ENCODE results near the gene ZNF764.
"Not testable (repeated sequence)": the region's sequence is repeated elsewhere in the genome, so short reads cannot be mapped to it uniquely, and the experiment has no call there.

The ZNF764 gene

GRCh38 chr16:30557957-30558788 is at the start of gene ZNF764:
ZNF764 (minus strand) TSS chr16:30558374; CDS start chr16:30558182, 192 bp downstream.
- Histone ChIP-seq H3K27ac (ENCODE audit: low read length) (peak within 1 kb of the TSS; percentile 72), H3K36me3 (ENCODE audit: control insufficient read depth in 1 of 2, insufficient read depth in 2 of 2, low read length in 2 of 2) (peaks cover 3 to 10% of the 10 kb centered on the region in 2 donors), H3K4me3 (ENCODE audit: low read depth in 1 of 2, low read length in 2 of 2) (peak within 1 kb of the TSS; percentile 66 to 85), H3K4me1 (ENCODE audit: control insufficient read depth in 1 of 2, insufficient read depth in 2 of 2, low read length in 2 of 2) (peaks cover 2 to 20% of the 10 kb centered on the region in 2 donors), H3K9me3 (ENCODE audit: control insufficient read depth in 1 of 2, low read length in 2 of 2) (no peaks in the 10 kb centered on the region), H3K27me3 (ENCODE audit: low read depth, low read length) (no peaks in the 10 kb centered on the region)

DNA sequence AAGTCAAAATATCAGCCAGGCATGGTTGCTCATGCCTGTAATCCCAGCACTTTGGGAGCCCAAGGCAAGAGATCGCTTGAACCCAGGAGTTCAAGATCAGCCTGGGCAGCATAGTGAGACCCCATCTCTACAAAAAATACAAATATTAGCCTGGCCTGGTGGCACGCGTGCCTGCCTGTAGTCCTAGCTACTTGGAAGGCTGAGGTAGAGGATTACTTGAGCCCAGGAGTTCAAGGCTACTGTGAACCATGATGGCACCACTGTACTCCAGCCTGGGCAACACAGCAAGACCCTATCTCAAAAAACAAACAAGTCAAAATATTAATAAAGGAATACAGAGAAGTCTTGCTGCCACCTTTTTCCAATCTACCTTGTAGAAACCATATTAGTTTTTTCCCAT is 47.8 kb upstream of the ZNF764 start:
- Histone ChIP-seq H3K27ac (ENCODE audit: low read length) (no peak overlapping the region), H3K36me3 (ENCODE audit: control insufficient read depth in 1 of 2, insufficient read depth in 2 of 2, low read length in 2 of 2) (peaks cover 11 to 32% of the 10 kb centered on the region in 2 donors), H3K27me3 (ENCODE audit: low read depth, low read length) (no peaks in the 10 kb centered on the region), H3K4me3 (ENCODE audit: low read depth in 1 of 2, low read length in 2 of 2) (no peak overlapping the region), H3K9me3 (ENCODE audit: control insufficient read depth in 1 of 2, low read length in 2 of 2) (no peaks in the 10 kb centered on the region), H3K4me1 (ENCODE audit: control insufficient read depth in 1 of 2, insufficient read depth in 2 of 2, low read length in 2 of 2) (peaks cover 19 to 43% of the 10 kb centered on the region in 2 donors)

DNA sequence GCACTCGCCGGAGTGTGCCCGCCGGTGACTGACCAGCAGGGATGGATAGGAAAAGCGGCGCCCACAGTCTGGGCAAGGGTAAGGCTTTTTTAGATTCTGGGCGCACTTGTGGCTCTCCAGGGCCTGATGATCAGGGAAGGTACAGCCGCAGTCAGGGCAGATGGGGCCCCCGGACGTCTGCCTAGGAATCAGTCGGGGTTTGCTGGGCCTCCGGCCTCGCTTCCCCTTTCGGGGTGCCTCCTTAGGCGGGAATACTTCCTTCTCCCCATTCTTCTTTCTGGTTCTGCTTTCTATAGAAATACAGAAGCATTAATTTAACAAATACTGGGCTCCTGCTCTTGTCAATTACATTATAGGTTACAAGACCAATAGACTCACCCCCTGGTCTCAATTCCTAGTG is 47.0 kb upstream of the ZNF764 start:
- peaks cover 19 to 40% of the 10 kb centered on the region in 2 donors for H3K4me1 ChIP-seq (ENCODE audit: control insufficient read depth in 1 of 2, insufficient read depth in 2 of 2, low read length in 2 of 2)
- no peaks in the 10 kb centered on the region for H3K9me3 ChIP-seq (ENCODE audit: control insufficient read depth in 1 of 2, low read length in 2 of 2)
- no peak overlapping the region for H3K27ac ChIP-seq (ENCODE audit: low read length)
- H3K4me3 ChIP-seq (ENCODE audit: low read depth in 1 of 2, low read length in 2 of 2) = no peak overlapping the region
- no peaks in the 10 kb centered on the region for H3K27me3 ChIP-seq (ENCODE audit: low read depth, low read length)
- H3K36me3 ChIP-seq (ENCODE audit: control insufficient read depth in 1 of 2, insufficient read depth in 2 of 2, low read length in 2 of 2) = peaks cover 11 to 32% of the 10 kb centered on the region in 2 donors

DNA sequence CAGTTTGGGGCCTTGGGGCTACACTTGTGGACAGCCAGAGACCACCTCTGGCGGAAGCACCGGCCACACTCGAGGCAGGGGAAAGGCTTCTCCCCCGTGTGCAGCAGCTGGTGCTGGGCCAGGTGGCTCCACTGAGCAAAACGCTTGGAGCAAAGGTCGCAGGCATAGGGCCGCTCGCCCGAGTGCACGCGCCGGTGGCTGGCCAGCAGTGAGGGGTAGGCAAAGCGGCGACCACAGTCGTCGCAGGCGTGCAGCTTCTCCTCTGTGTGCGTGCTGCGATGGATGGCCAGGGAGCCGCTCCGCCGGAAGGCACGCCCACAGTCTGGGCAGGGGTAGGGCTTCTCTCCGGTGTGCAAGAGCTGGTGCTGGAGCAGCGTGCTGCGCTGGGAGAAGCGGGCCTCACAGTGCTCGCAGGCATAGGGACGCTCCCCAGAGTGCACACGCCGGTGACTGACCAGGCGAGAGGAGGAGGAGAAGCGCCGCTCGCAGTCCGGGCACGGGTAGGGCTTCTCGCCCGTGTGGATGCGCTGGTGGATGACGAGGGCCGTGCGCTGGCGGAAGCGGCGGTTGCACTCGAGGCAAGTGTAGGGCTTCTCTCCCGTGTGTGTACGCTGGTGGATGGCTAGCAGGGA is 46.3 kb upstream of the ZNF764 start:
- H3K36me3 ChIP-seq (ENCODE audit: control insufficient read depth in 1 of 2, insufficient read depth in 2 of 2, low read length in 2 of 2) = peaks cover 11 to 32% of the 10 kb centered on the region in 2 donors
- no peaks in the 10 kb centered on the region for H3K27me3 ChIP-seq (ENCODE audit: low read depth, low read length)
- H3K4me1 ChIP-seq (ENCODE audit: control insufficient read depth in 1 of 2, insufficient read depth in 2 of 2, low read length in 2 of 2) = peaks cover 19 to 40% of the 10 kb centered on the region in 2 donors
- H3K27ac ChIP-seq (ENCODE audit: low read length) = no peak overlapping the region
- H3K4me3 ChIP-seq (ENCODE audit: low read depth in 1 of 2, low read length in 2 of 2) = no peak overlapping the region
- H3K9me3 ChIP-seq (ENCODE audit: control insufficient read depth in 1 of 2, low read length in 2 of 2) = no peaks in the 10 kb centered on the region

DNA sequence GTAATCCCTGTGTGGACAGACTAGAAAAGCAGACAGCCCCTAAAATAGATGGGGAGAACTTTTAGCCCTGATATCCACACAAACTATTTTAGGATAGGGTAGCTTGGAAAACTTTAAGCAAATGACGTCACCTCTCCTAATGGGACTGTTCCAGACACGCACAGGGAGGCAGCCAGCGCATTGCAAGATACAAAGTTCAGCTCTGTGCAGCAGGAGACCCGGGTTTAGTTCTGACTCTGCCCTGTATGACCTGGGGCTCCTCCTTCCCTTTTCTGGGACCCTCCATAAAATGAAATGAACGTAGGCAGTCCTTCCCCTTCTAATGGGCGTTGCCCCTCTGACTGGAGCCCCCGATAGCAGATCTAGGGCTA is 45.8 kb upstream of the ZNF764 start:
- H3K36me3 ChIP-seq (ENCODE audit: control insufficient read depth in 1 of 2, insufficient read depth in 2 of 2, low read length in 2 of 2) = peaks cover 11 to 32% of the 10 kb centered on the region in 2 donors
- H3K9me3 ChIP-seq (ENCODE audit: control insufficient read depth in 1 of 2, low read length in 2 of 2) = no peaks in the 10 kb centered on the region
- H3K27ac ChIP-seq (ENCODE audit: low read length) = peak overlapping the region; percentile 27
- no peak overlapping the region for H3K4me3 ChIP-seq (ENCODE audit: low read depth in 1 of 2, low read length in 2 of 2)
- no peaks in the 10 kb centered on the region for H3K27me3 ChIP-seq (ENCODE audit: low read depth, low read length)
- peaks cover 17 to 35% of the 10 kb centered on the region in 2 donors for H3K4me1 ChIP-seq (ENCODE audit: control insufficient read depth in 1 of 2, insufficient read depth in 2 of 2, low read length in 2 of 2)

GRCh38 chr16:30602616-30603277 is 44.6 kb upstream of the ZNF764 start:
- H3K9me3 ChIP-seq (ENCODE audit: control insufficient read depth in 1 of 2, low read length in 2 of 2) = no peaks in the 10 kb centered on the region
- no peaks in the 10 kb centered on the region for H3K27me3 ChIP-seq (ENCODE audit: low read depth, low read length)
- peaks cover 11 to 27% of the 10 kb centered on the region in 2 donors for H3K36me3 ChIP-seq (ENCODE audit: control insufficient read depth in 1 of 2, insufficient read depth in 2 of 2, low read length in 2 of 2)
- H3K4me1 ChIP-seq (ENCODE audit: control insufficient read depth in 1 of 2, insufficient read depth in 2 of 2, low read length in 2 of 2) = peaks cover 13 to 28% of the 10 kb centered on the region in 2 donors
- peak overlapping the region; percentile 27 for H3K27ac ChIP-seq (ENCODE audit: low read length)
- no peak overlapping the region for H3K4me3 ChIP-seq (ENCODE audit: low read depth in 1 of 2, low read length in 2 of 2)

GRCh38 chr16:30601966-30602365 is 43.8 kb upstream of the ZNF764 start:
- Histone ChIP-seq H3K27ac (ENCODE audit: low read length) (peak overlapping the region; percentile 14), H3K4me1 (ENCODE audit: control insufficient read depth in 1 of 2, insufficient read depth in 2 of 2, low read length in 2 of 2) (peaks cover 13 to 28% of the 10 kb centered on the region in 2 donors), H3K36me3 (ENCODE audit: control insufficient read depth in 1 of 2, insufficient read depth in 2 of 2, low read length in 2 of 2) (peaks cover 11 to 27% of the 10 kb centered on the region in 2 donors), H3K9me3 (ENCODE audit: control insufficient read depth in 1 of 2, low read length in 2 of 2) (no peaks in the 10 kb centered on the region), H3K4me3 (ENCODE audit: low read depth in 1 of 2, low read length in 2 of 2) (no peak overlapping the region), H3K27me3 (ENCODE audit: low read depth, low read length) (no peaks in the 10 kb centered on the region)

- H3K36me3 ChIP-seq (ENCODE audit: control insufficient read depth in 1 of 2, insufficient read depth in 2 of 2, low read length in 2 of 2) = peaks cover 11 to 27% of the 10 kb centered on the region in 2 donors
- no peaks in the 10 kb centered on the region for H3K27me3 ChIP-seq (ENCODE audit: low read depth, low read length)
- no peak overlapping the region for H3K27ac ChIP-seq (ENCODE audit: low read length)
- no peaks in the 10 kb centered on the region for H3K9me3 ChIP-seq (ENCODE audit: control insufficient read depth in 1 of 2, low read length in 2 of 2)
- peaks cover 13 to 28% of the 10 kb centered on the region in 2 donors for H3K4me1 ChIP-seq (ENCODE audit: control insufficient read depth in 1 of 2, insufficient read depth in 2 of 2, low read length in 2 of 2)
- H3K4me3 ChIP-seq (ENCODE audit: low read depth in 1 of 2, low read length in 2 of 2) = no peak overlapping the region
Measured at GRCh38 chr16:30600929-30601328, 42.8 kb upstream of the ZNF764 start.

DNA sequence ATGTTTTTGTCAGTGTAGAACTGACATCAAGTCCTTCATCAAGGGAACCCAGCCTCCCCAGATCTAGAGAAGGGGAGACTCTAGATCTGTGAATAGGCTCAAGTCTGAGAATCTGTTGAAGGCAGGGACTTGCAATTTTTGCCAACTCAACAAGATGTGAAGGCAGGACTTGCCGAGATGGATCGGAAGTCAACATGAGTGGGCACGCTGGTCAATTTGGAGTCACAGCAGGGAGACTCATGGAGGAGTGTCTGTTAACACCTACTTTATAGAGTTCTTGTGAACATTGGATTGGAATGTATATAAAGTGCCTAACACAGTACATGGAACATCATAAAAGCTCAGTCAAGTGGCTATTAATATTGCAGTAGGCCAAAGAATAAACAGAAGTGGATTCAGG is 42.0 kb upstream of the ZNF764 start:
- Histone ChIP-seq H3K27me3 (ENCODE audit: low read depth, low read length) (no peaks in the 10 kb centered on the region), H3K4me3 (ENCODE audit: low read depth in 1 of 2, low read length in 2 of 2) (no peak overlapping the region), H3K9me3 (ENCODE audit: control insufficient read depth in 1 of 2, low read length in 2 of 2) (no peaks in the 10 kb centered on the region)

DNA sequence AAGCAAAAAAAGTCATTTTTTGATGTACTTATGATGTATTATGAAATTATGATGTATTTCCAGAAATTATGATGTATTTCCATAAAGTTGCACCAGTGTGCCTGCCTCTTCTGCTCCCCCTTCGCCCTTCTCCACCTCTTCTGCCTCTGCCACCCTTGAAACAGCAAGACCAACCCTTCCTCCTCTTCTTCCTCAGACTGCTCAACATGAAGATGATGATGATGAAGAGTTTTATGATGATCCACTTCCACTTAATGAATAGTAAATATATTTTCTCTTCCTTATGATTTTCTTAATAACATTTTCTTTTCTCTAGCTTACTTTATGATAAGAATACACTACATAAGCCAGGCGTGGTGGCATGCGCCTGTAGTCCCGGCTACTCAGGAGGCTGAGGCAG is 34.7 kb upstream of the ZNF764 start:
- Histone ChIP-seq H3K36me3 (ENCODE audit: control insufficient read depth in 1 of 2, insufficient read depth in 2 of 2, low read length in 2 of 2) (peaks cover 0 to 2% of the 10 kb centered on the region in 2 donors), H3K9me3 (ENCODE audit: control insufficient read depth in 1 of 2, low read length in 2 of 2) (no peaks in the 10 kb centered on the region), H3K27me3 (ENCODE audit: low read depth, low read length) (no peaks in the 10 kb centered on the region), H3K4me3 (ENCODE audit: low read depth in 1 of 2, low read length in 2 of 2) (no peak overlapping the region), H3K27ac (ENCODE audit: low read length) (no peak overlapping the region), H3K4me1 (ENCODE audit: control insufficient read depth in 1 of 2, insufficient read depth in 2 of 2, low read length in 2 of 2) (no peaks in the 10 kb centered on the region)

More for the DNA sequence above, 42.0 kb upstream of the ZNF764 start:
- H3K36me3 ChIP-seq (ENCODE audit: control insufficient read depth in 1 of 2, insufficient read depth in 2 of 2, low read length in 2 of 2) = peaks cover 11 to 24% of the 10 kb centered on the region in 2 donors
- H3K4me1 ChIP-seq (ENCODE audit: control insufficient read depth in 1 of 2, insufficient read depth in 2 of 2, low read length in 2 of 2) = peaks cover 13 to 28% of the 10 kb centered on the region in 2 donors
- no peak overlapping the region for H3K27ac ChIP-seq (ENCODE audit: low read length)

DNA sequence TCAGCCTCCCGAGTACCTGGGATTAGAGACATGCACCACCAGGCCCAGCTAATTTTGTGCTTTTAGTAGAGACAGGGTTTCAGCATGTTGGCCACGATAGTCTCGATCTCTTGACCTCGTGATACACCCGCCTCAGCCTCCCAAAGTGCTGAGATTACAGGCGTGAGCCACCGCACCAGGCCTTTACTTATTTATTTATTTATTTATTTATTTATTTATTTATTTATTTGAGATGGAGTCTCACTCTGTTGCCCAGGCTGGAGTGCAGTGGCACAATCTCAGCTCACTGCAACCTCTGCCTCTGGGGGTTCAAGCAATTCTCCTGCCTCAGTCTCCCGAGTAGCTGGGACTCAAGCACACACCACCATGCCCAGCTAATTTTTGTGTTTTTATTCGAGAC is 32.7 kb upstream of the ZNF764 start:
- not testable (repeated sequence) for H3K27ac ChIP-seq (ENCODE audit: low read length)

More for the DNA sequence above, 32.7 kb upstream of the ZNF764 start:
- H3K4me3 ChIP-seq (ENCODE audit: low read depth in 1 of 2, low read length in 2 of 2); H3K36me3 ChIP-seq (ENCODE audit: control insufficient read depth in 1 of 2, insufficient read depth in 2 of 2, low read length in 2 of 2); H3K4me1 ChIP-seq (ENCODE audit: control insufficient read depth in 1 of 2, insufficient read depth in 2 of 2, low read length in 2 of 2); H3K27me3 ChIP-seq (ENCODE audit: low read depth, low read length); H3K9me3 ChIP-seq (ENCODE audit: control insufficient read depth in 1 of 2, low read length in 2 of 2): not testable (repeated sequence)

All from muscle layer of duodenum (tissue), 2 donors.